ENCODE results near the gene EPS8L2.

GRCh38 chr11:771617-772204 lies 65.7 kb downstream of the EPS8L2 start:
- TF ChIP-seq EZH2phosphoT487 (IDR thresholded peaks at IDR 0.05; ENCODE audit: borderline replicate concordance) (no peak), CTCF (conservative IDR thresholded peaks at IDR 0.05; ENCODE audit: low read length) (no peak)
